DOHH2 (cell line): ENCODE measurements around the gene IRX6.

ENCODE experiments used
- H3F3A ChIP-seq: fragments of 200-600 bp; sonication (generic), shearing (Covaris generic); 2 replicates; pipeline ENCODE4 v1.6.0; 2016; ENCODE audit warnings: antibody characterized with exemption, mild to moderate bottlenecking; ENCODE audit not compliant: control insufficient read depth, insufficient read depth
- H3K27ac ChIP-seq: fragments of 200-600 bp; sonication (generic); 2 replicates; pipeline ENCODE4 v1.5.1; 2014; ENCODE audit warnings: low read depth, mild to moderate bottlenecking, low read length, moderate library complexity
- H3K27me3 ChIP-seq: fragments of 200-600 bp; sonication (generic); 2 replicates; pipeline ENCODE4 v1.6.1; 2014; ENCODE audit warnings: mild to moderate bottlenecking, low read length, mixed read lengths; ENCODE audit not compliant: control insufficient read depth
- H3K36me3 ChIP-seq: fragments of 200-600 bp; sonication (generic); 2 replicates; pipeline ENCODE4 v1.6.1; 2014; ENCODE audit warnings: mild to moderate bottlenecking, low read length, moderate library complexity, mixed read lengths; ENCODE audit not compliant: control insufficient read depth
- H3K4me1 ChIP-seq: fragments of 200-600 bp; sonication (generic); 2 replicates; pipeline ENCODE4 v1.6.1; 2014; ENCODE audit warnings: mild to moderate bottlenecking, low read length, mixed read lengths; ENCODE audit not compliant: control insufficient read depth
- H3K4me2 ChIP-seq: fragments of 200-600 bp; sonication (generic); 2 replicates; pipeline ENCODE4 v1.6.0; 2014; ENCODE audit warnings: mild to moderate bottlenecking, low read length, moderate library complexity
- H3K4me3 ChIP-seq: fragments of 200-600 bp; sonication (generic); 2 replicates; pipeline ENCODE4 v1.5.1; 2014; ENCODE audit warnings: mild to moderate bottlenecking, low read length, mixed read lengths
- H3K79me2 ChIP-seq: fragments of 200-600 bp; sonication (generic); 2 replicates; pipeline ENCODE4 v1.6.1; 2014; ENCODE audit warnings: mild to moderate bottlenecking, low read length, mixed read lengths; ENCODE audit not compliant: control insufficient read depth
- H3K9me2 ChIP-seq: fragments of 200-600 bp; sonication (generic); replicated peaks from 2 replicates; pipeline ENCODE4 v1.6.1; 2014; ENCODE audit warnings: mild to moderate bottlenecking, low read length, mixed read lengths; ENCODE audit not compliant: control insufficient read depth
- H3K9me3 ChIP-seq: fragments of 200-600 bp; sonication (generic); 2 replicates; pipeline ENCODE4 v1.6.1; 2014; ENCODE audit warnings: antibody characterized with exemption, low read length, mixed read lengths; ENCODE audit not compliant: control insufficient read depth, insufficient read depth
- H4K20me1 ChIP-seq: fragments of 200-600 bp; sonication (generic); 2 replicates; pipeline ENCODE4 v1.6.0; 2014; ENCODE audit warnings: low read depth, mild to moderate bottlenecking, antibody characterized with exemption, low read length, moderate library complexity; ENCODE audit not compliant: control insufficient read depth, insufficient read depth
- EZH2phosphoT487 ChIP-seq: fragments of 200-600 bp; sonication (generic); IDR thresholded peaks from 2 replicates; pipeline ENCODE4 v1.6.1; 2017; ENCODE audit warnings: borderline replicate concordance, mild to moderate bottlenecking, antibody characterized with exemption, low read length, moderate library complexity, mixed read lengths
- TF ChIP-seq, protein P1 (sequence below): fragments of 200-600 bp; sonication (generic); IDR thresholded peaks from one replicate; pipeline ENCODE4 v1.5.1; 2014; ENCODE audit warnings: antibody characterized with exemption, mild to moderate bottlenecking, low read depth, low read length; ENCODE audit not compliant: poor library complexity, severe bottlenecking

IRX6 gene

DNA sequence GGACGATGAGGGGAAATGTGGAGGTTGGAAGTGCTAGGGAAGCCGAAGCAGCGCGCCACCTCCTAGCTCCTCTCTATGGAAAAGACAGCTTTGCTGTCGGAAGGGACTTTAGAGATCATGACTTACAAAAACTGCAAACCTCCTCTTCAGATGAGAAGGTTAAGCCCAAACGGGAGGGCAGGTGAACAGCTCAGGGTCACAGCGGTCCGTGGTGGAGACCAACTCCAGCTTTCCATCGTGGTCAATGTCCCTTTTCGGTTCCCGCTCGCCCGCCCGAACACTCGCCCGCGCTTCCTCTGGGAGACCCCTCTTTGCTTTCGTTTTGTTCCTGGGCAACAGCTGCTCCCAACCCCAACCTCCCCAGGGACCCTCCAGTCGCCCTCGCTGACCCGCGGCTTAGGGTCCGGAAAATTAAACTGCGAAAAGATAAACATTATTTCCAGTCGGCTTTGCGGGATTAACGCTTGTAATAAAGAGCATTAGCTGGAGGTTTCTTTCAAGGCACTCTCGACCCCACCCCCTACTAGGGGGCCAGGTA lies 7.7 kb downstream of the IRX6 start:
- peaks cover 28% of the 10 kb centered on the region for H3K4me1 ChIP-seq
- H3K9me2 ChIP-seq: no peaks in the 10 kb centered on the region
- no peaks in the 10 kb centered on the region for H3K36me3 ChIP-seq
- H3K27me3 ChIP-seq: no peaks in the 10 kb centered on the region
- H3K4me2 ChIP-seq: no peak overlapping the region
- H3K79me2 ChIP-seq: no peaks in the 10 kb centered on the region
- no peaks in the 10 kb centered on the region for H4K20me1 ChIP-seq
- no peaks in the 10 kb centered on the region for H3K9me3 ChIP-seq
- H3K4me3 ChIP-seq: no peak overlapping the region
- no peak overlapping the region for H3K27ac ChIP-seq
- no peak for TF ChIP-seq EZH2phosphoT487
- TF ChIP-seq, protein P1, sequence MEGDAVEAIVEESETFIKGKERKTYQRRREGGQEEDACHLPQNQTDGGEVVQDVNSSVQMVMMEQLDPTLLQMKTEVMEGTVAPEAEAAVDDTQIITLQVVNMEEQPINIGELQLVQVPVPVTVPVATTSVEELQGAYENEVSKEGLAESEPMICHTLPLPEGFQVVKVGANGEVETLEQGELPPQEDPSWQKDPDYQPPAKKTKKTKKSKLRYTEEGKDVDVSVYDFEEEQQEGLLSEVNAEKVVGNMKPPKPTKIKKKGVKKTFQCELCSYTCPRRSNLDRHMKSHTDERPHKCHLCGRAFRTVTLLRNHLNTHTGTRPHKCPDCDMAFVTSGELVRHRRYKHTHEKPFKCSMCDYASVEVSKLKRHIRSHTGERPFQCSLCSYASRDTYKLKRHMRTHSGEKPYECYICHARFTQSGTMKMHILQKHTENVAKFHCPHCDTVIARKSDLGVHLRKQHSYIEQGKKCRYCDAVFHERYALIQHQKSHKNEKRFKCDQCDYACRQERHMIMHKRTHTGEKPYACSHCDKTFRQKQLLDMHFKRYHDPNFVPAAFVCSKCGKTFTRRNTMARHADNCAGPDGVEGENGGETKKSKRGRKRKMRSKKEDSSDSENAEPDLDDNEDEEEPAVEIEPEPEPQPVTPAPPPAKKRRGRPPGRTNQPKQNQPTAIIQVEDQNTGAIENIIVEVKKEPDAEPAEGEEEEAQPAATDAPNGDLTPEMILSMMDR: no peak
- H3F3A ChIP-seq: no peaks in the 10 kb centered on the region

DNA sequence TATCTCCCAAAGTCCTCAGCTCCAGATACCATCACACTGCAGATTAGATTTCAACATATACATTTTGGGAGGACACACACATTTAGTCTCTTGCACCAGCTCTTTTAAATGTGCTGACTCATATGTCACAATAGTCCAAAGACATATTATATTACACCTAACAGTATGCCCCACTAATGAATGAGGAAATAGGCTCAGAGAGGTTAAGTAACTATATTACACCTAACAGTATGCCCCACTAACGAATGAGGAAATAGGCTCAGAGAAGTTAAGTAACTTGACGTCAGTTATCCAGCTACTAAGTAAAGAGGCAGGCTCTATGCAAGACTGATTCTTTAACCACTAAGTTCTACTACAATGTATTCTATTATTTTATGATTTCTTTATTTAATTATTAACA lies 9.7 kb downstream of the IRX6 start:
- Histone ChIP-seq H3K27ac (no peak overlapping the region), H3K27me3 (no peaks in the 10 kb centered on the region), H3K79me2 (no peaks in the 10 kb centered on the region), H3K4me3 (0 out of 2 replicates have a peak overlapping the region, but pooled peaks have one; percentile 11), H4K20me1 (no peaks in the 10 kb centered on the region), H3K9me3 (no peaks in the 10 kb centered on the region), H3F3A (no peaks in the 10 kb centered on the region), H3K4me1 (peaks cover 28% of the 10 kb centered on the region), H3K4me2 (peak overlapping the region; percentile 55), H3K36me3 (no peaks in the 10 kb centered on the region), H3K9me2 (no peaks in the 10 kb centered on the region)
- TF ChIP-seq EZH2phosphoT487: no peak
- TF ChIP-seq, protein P1: no peak

- H4K20me1 ChIP-seq: no peaks in the 10 kb centered on the region
- no peaks in the 10 kb centered on the region for H3K9me3 ChIP-seq
- H3K9me2 ChIP-seq: no peaks in the 10 kb centered on the region
- no peaks in the 10 kb centered on the region for H3K36me3 ChIP-seq
- H3K27ac ChIP-seq: no peak overlapping the region
- H3K4me1 ChIP-seq: peaks cover 29% of the 10 kb centered on the region
- H3K4me3 ChIP-seq: no peak overlapping the region
- no peak overlapping the region for H3K4me2 ChIP-seq
- no peaks in the 10 kb centered on the region for H3K79me2 ChIP-seq
- H3K27me3 ChIP-seq: no peaks in the 10 kb centered on the region
- no peaks in the 10 kb centered on the region for H3F3A ChIP-seq
- no peak for TF ChIP-seq EZH2phosphoT487
- TF ChIP-seq, protein P1: no peak
Measured at GRCh38 chr16:55338646-55339045, 14.6 kb downstream of the IRX6 start.
